Activated B cell treated with CpG ODN at 0.5 μM for 24 hours (primary cell): ENCODE data around the gene PRKCG. TPM values are rescaled to one million over a fixed set of nuclear protein-coding genes. Genes with fewer than 3 reads are reported as not detected.
"Not testable (repeated sequence)": the region's sequence is repeated elsewhere in the genome, so short reads cannot be mapped to it uniquely, and the experiment has no call there.

Source experiments
- ATAC-seq: fragments of 200-7000 bp; cut with Tn5 transposase; one replicate; pipeline ENCODE4 v1.10.0; 2021; ENCODE audit warnings: low read depth, mild to moderate bottlenecking, moderate library complexity
- CTCF ChIA-PET: fragments of 350-600 bp; sonication (Branson Sonifier 250); formaldehyde crosslinking; loops from one replicate; lab custom pipeline; 2021; ENCODE audit warnings: antibody characterized with exemption; lab: Charles Lee
- POLR2A ChIA-PET: fragments of 350-600 bp; sonication (Branson Sonifier 250); formaldehyde crosslinking; loops from one replicate; lab custom pipeline; 2021; ENCODE audit warnings: antibody characterized with exemption; lab: Charles Lee
- DNase-seq: peaks from one replicate; pipeline ENCODE4 v3.0.0; 2022
- H3K27ac Mint-ChIP-seq: one replicate; pipeline ENCODE4 v1.8.0; 2020; ENCODE audit warnings: mixed read lengths
- H3K27me3 Mint-ChIP-seq: one replicate; pipeline ENCODE4 v1.8.0; 2021; ENCODE audit warnings: mixed read lengths
- H3K36me3 Mint-ChIP-seq: one replicate; pipeline ENCODE4 v1.8.0; 2021; ENCODE audit warnings: low read depth, mixed read lengths
- H3K4me1 Mint-ChIP-seq: one replicate; pipeline ENCODE4 v1.8.0; 2021; ENCODE audit warnings: mixed read lengths
- H3K4me3 Mint-ChIP-seq: one replicate; pipeline ENCODE4 v1.8.0; 2020; ENCODE audit warnings: mild to moderate bottlenecking, mixed read lengths
- H3K9me3 Mint-ChIP-seq: one replicate; pipeline ENCODE4 v1.8.0; 2020; ENCODE audit warnings: mixed read lengths
- intact Hi-C: fragments of 100-400 bp; cut with micrococcal nuclease; formaldehyde crosslinking; loops from one replicate; pipeline ENCODE4 v1.15.1; 2024
- total RNA-seq: library from RNA; stranded (reverse); gene quantifications from 2 replicates; pipeline ENCODE4 v1.2.3, GENCODE V29; 2022
- TF ChIP-seq, protein P1 (sequence below): fragments of 200-600 bp; IDR thresholded peaks from one replicate; pipeline ENCODE4 v1.8.0; 2022; ENCODE audit warnings: antibody characterized with exemption, mild to moderate bottlenecking

The PRKCG gene
- total RNA-seq, 1 donor from 2014 or later = not detected

- Mint-ChIP-seq H3K27ac (peak overlapping the region; percentile 85), H3K9me3 (no peaks in the 10 kb centered on the region), H3K36me3 (peaks cover 15% of the 10 kb centered on the region), H3K27me3 (no peaks in the 10 kb centered on the region), H3K4me3 (peak overlapping the region; percentile 91), H3K4me1 (peaks cover 58% of the 10 kb centered on the region)
- POLR2A ChIA-PET = interaction anchor here (1.6 to 2.3 kb wide), 2 partner anchors 10 to 268 kb away, joined by 4 to 10 read pairs; partner anchors contain the start of gene CNOT3
- TF ChIP-seq, protein P1, sequence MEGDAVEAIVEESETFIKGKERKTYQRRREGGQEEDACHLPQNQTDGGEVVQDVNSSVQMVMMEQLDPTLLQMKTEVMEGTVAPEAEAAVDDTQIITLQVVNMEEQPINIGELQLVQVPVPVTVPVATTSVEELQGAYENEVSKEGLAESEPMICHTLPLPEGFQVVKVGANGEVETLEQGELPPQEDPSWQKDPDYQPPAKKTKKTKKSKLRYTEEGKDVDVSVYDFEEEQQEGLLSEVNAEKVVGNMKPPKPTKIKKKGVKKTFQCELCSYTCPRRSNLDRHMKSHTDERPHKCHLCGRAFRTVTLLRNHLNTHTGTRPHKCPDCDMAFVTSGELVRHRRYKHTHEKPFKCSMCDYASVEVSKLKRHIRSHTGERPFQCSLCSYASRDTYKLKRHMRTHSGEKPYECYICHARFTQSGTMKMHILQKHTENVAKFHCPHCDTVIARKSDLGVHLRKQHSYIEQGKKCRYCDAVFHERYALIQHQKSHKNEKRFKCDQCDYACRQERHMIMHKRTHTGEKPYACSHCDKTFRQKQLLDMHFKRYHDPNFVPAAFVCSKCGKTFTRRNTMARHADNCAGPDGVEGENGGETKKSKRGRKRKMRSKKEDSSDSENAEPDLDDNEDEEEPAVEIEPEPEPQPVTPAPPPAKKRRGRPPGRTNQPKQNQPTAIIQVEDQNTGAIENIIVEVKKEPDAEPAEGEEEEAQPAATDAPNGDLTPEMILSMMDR = no peak
- CTCF ChIA-PET = no interaction called here
- intact Hi-C loops = loop anchor here (1.0 to 5.0 kb wide), 5 partner anchors 233 to 1783 kb away; partner anchors contain the start of genes LENG8, NDUFA3, OSCAR and PRPF31
- peak; percentile 76 for DNase-seq
- peak; percentile 32 for ATAC-seq
Measured at GRCh38 chr19:53868892-53869804, 12.8 kb upstream of the PRKCG start.

GRCh38 chr19:53869805-53870484 lies 12.1 kb upstream of the PRKCG start:
- H3K27me3 Mint-ChIP-seq, DNase-seq, ATAC-seq, H3K9me3 Mint-ChIP-seq, CTCF ChIA-PET: not testable (repeated sequence)
- Mint-ChIP-seq H3K27ac (peak overlapping the region; percentile 86), H3K36me3 (peaks cover 23% of the 10 kb centered on the region), H3K4me1 (peaks cover 66% of the 10 kb centered on the region), H3K4me3 (peak overlapping the region; percentile 91)
- intact Hi-C loops = loop anchor here (1.0 to 5.0 kb wide), 5 partner anchors 232 to 1782 kb away; partner anchors contain the start of genes LENG8, NDUFA3, OSCAR and PRPF31
- POLR2A ChIA-PET = interaction anchor here (0.6 to 0.9 kb wide), 2 partner anchors 9 to 24 kb away, joined by 3 to 4 read pairs; no protein-coding TSS in a partner anchor

GRCh38 chr19:53870485-53870844 lies 11.5 kb upstream of the PRKCG start:
- Mint-ChIP-seq H3K9me3 (no peaks in the 10 kb centered on the region), H3K27ac (peak overlapping the region; percentile 86), H3K4me3 (peak overlapping the region; percentile 71), H3K36me3 (peaks cover 23% of the 10 kb centered on the region), H3K27me3 (no peaks in the 10 kb centered on the region), H3K4me1 (peaks cover 67% of the 10 kb centered on the region)
- intact Hi-C loops = no loop called here
- CTCF ChIA-PET = no interaction called here
- ATAC-seq (no peak), DNase-seq (peak; percentile 34)
- TF ChIP-seq, protein P1 = no peak
- POLR2A ChIA-PET = interaction anchor here (0.6 to 1.5 kb wide), 4 partner anchors 9 to 23 kb away, joined by 3 to 7 read pairs (median 4); partner anchors contain the start of gene PRKCG

DNA sequence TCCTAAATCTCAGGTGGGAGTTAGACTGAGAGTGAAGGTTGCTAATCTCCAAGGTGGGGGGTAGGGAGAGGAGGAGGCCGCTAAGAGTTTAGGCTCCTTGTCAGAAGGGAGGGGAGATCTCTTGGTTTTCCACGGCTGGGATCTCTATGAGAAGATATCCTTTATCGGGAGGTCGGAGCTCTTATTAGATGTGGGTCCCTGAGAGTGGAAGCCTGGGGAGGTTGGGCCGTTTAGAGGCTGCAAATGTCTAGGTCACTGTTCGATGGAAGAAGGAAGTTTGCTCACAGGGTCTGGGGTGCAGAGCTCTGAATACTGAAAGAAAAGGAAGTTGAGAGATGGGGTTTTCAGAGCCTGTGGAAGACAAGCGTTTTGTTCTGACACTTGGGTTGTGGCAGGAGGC lies 10.5 kb upstream of the PRKCG start:
- H3K4me3 Mint-ChIP-seq = peak overlapping the region; percentile 61
- peaks cover 25% of the 10 kb centered on the region for H3K36me3 Mint-ChIP-seq

DNA sequence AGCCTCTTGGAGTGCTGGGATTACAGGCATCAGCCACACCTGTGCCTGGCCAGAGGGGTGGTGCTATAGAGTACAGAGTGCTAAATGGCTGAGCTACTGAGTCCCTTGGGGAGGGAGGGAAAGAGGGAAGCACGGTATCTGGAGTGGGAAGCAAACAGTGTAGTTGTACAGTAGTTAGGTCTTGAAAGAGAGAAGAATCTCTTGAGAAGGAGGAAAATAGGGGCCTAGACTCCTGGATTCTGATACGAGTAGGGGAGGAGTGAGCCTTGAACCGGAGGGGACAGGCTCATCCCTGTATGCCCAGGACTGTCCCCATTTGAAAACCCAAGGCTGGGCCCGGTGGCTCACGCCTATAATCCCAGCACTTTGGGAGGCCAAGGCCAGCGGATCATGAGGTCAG lies 9.2 kb upstream of the PRKCG start:
- ATAC-seq = no peak
- Mint-ChIP-seq H3K36me3 (peaks cover 25% of the 10 kb centered on the region), H3K9me3 (no peaks in the 10 kb centered on the region), H3K27ac (no peak overlapping the region), H3K27me3 (no peaks in the 10 kb centered on the region), H3K4me1 (peaks cover 63% of the 10 kb centered on the region), H3K4me3 (no peak overlapping the region)
- CTCF ChIA-PET = no interaction called here
- DNase-seq = no peak
- TF ChIP-seq, protein P1 = no peak
- POLR2A ChIA-PET = no interaction called here
- intact Hi-C loops = no loop called here

More for the DNA sequence above, 10.5 kb upstream of the PRKCG start:
- peak overlapping the region; percentile 86 for H3K27ac Mint-ChIP-seq
- no peak for DNase-seq
- peaks cover 63% of the 10 kb centered on the region for H3K4me1 Mint-ChIP-seq
- intact Hi-C loops = no loop called here
- TF ChIP-seq, protein P1 = no peak
- POLR2A ChIA-PET = interaction anchor here (1.4 to 1.5 kb wide), 2 partner anchors 10 to 12 kb away, joined by 5 to 7 read pairs; partner anchors contain the start of gene PRKCG
- CTCF ChIA-PET = no interaction called here
- H3K9me3 Mint-ChIP-seq = no peaks in the 10 kb centered on the region
- no peaks in the 10 kb centered on the region for H3K27me3 Mint-ChIP-seq
- no peak for ATAC-seq
